ENCODE data around the gene ACP1. TPM values are rescaled to one million over a fixed set of nuclear protein-coding genes. Genes with fewer than 3 reads are reported as not detected.

The ACP1 gene
- total RNA-seq, 1 donor from 2014 or later, result 68.4 TPM

DNA sequence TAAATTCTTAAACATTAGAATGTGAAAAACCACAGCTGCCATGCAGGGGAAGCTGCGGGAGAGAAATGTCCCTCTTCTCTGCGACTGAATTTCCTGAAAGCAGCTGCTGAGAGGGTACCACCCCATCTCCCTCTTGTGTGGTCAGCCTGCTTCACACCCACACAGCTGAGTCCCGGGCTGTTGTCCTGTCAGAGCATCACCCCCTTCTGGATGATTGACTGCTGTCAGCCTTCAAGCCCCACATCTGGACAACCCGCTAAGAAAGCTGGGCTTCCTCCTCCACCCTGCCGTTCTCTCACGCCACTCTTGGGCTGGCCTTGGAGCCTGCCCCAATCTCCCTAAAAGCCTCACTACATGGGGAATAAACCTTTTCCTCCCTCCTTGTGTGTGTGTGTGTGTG is 26.9 kb upstream of the ACP1 start:
- peaks cover 14% of the 10 kb centered on the region for H3K36me3 ChIP-seq
- intact Hi-C loops (cut with DNase I), result no loop called here
- H3K27ac ChIP-seq, result no peak overlapping the region
- TF ChIP-seq, protein P1, sequence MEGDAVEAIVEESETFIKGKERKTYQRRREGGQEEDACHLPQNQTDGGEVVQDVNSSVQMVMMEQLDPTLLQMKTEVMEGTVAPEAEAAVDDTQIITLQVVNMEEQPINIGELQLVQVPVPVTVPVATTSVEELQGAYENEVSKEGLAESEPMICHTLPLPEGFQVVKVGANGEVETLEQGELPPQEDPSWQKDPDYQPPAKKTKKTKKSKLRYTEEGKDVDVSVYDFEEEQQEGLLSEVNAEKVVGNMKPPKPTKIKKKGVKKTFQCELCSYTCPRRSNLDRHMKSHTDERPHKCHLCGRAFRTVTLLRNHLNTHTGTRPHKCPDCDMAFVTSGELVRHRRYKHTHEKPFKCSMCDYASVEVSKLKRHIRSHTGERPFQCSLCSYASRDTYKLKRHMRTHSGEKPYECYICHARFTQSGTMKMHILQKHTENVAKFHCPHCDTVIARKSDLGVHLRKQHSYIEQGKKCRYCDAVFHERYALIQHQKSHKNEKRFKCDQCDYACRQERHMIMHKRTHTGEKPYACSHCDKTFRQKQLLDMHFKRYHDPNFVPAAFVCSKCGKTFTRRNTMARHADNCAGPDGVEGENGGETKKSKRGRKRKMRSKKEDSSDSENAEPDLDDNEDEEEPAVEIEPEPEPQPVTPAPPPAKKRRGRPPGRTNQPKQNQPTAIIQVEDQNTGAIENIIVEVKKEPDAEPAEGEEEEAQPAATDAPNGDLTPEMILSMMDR (IDR thresholded peaks at IDR 0.05), result no peak
- H3K27me3 ChIP-seq, result no peaks in the 10 kb centered on the region
- no peak for DNase-seq
- no peak overlapping the region for H3K4me3 ChIP-seq
- ATAC-seq, result peak; percentile 25
- no peaks in the 10 kb centered on the region for H3K9me3 ChIP-seq
- H3K4me1 ChIP-seq, result no peaks in the 10 kb centered on the region

DNA sequence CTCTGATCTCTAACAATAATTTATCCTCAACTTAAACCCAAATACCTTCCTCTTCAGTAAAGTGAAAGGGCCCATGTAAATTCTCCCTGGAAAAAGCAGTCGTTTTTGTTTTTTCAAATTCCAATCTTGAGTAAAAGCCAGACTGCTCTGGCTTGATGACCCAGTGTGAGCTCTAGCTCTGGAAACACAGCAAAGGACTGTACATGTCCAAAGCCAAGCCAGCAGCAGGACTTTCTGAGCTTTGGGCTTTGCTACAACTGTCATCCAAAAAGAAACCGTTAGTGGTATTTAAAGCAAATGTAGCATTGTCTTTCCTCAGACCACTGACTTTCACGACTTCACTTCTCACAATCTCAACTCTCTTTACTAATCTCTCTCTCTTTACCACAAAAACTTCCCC is 26.3 kb upstream of the ACP1 start:
- Histone ChIP-seq H3K27ac (no peak overlapping the region), H3K4me1 (no peaks in the 10 kb centered on the region), H3K27me3 (no peaks in the 10 kb centered on the region), H3K36me3 (peaks cover 11% of the 10 kb centered on the region), H3K4me3 (no peak overlapping the region), H3K9me3 (no peaks in the 10 kb centered on the region)
- TF ChIP-seq, protein P1 (IDR thresholded peaks at IDR 0.05), result no peak
- ATAC-seq (no peak), DNase-seq (no peak)
- intact Hi-C loops (cut with DNase I), result no loop called here

DNA sequence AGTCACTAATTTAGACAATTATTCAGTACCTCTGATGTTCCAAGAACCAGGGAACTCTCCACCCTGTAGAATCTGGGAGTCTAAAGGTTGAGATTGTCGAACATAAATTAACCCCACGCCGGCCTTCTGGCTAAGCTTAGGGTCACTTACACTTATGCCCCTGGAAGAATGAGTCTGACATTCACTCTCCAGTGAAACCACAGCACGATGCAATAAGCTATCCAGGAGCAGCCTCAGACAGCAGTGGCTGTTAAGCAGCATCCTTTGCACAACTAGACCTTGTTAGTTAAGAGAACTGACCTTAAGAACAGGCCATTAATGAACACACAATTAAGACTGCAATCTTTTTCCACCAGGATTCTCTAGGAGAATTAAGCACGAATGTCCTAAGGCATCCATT is 25.9 kb upstream of the ACP1 start:
- no peak overlapping the region for H3K27ac ChIP-seq
- no peaks in the 10 kb centered on the region for H3K27me3 ChIP-seq
- TF ChIP-seq, protein P1 (IDR thresholded peaks at IDR 0.05), result no peak
- H3K4me3 ChIP-seq, result no peak overlapping the region
- no peak for ATAC-seq
- H3K36me3 ChIP-seq, result peaks cover 10% of the 10 kb centered on the region
- no peaks in the 10 kb centered on the region for H3K4me1 ChIP-seq
- no peaks in the 10 kb centered on the region for H3K9me3 ChIP-seq
- intact Hi-C loops (cut with DNase I), result no loop called here
- DNase-seq, result no peak

DNA sequence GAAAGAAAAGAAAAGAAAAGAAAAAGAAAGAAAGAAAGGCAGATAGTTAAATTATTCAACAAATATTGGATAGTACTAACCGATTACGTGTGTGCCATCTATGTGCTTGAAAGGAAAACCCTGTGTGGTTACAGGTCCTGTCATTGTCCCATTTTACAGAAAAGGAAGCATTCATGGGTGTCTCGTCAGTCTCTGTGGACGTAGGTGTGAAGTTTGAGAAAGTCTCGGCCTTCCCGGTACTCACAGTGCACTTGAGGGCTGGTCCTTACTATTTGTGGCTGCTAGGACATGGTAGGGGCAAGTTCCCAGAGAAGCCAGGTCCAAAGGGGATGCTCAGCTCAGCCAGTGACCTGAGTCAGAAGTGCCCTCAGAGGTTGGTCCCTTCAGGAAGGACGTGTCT is 20.2 kb upstream of the ACP1 start:
- no peaks in the 10 kb centered on the region for H3K9me3 ChIP-seq
- TF ChIP-seq, protein P1 (IDR thresholded peaks at IDR 0.05), result no peak
- H3K36me3 ChIP-seq, result peaks cover 37% of the 10 kb centered on the region
- no peak overlapping the region for H3K27ac ChIP-seq
- no peak for ATAC-seq
- H3K4me3 ChIP-seq, result no peak overlapping the region
- intact Hi-C loops (cut with DNase I), result no loop called here
- DNase-seq, result no peak
- no peaks in the 10 kb centered on the region for H3K27me3 ChIP-seq
- no peaks in the 10 kb centered on the region for H3K4me1 ChIP-seq

DNA sequence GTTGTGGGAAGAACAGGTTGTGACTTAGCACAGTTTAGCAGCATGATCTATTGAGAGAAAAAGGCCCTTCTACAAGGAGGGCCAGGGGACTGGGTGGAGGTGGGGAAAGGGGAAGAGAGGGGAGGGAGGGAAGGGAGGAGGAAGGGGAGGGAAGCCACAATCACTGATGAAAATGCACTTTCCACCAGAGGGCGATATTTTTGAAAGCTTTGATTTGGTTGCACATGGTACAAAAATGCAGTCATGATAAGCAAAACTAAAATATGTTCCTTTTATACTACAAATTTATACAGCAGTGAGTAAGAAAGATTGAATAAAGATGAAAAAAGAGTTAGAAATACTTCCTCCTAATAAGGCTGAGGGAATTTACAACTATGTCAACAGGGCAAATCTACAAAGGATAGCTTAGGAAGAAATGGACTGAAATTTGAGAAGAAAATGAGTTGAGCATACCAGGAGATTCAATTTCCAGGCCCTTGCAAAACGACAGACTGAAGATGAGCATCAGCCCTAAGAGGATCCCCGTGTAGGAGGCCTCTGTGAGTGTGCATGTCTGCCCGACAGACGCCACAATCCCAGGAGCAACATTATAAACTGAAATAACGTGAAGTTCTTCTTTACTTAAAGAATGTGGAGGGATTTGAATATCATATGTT is 18.1 kb upstream of the ACP1 start:
- no peaks in the 10 kb centered on the region for H3K4me1 ChIP-seq
- H3K27ac ChIP-seq, result no peak overlapping the region
- TF ChIP-seq, protein P1 (IDR thresholded peaks at IDR 0.05), result peak; percentile 68
- intact Hi-C loops (cut with DNase I), result no loop called here
- peaks cover 41% of the 10 kb centered on the region for H3K36me3 ChIP-seq
- ATAC-seq, result peak; percentile 80
- no peak for DNase-seq
- H3K4me3 ChIP-seq, result no peak overlapping the region
- H3K27me3 ChIP-seq, result no peaks in the 10 kb centered on the region
- no peaks in the 10 kb centered on the region for H3K9me3 ChIP-seq

DNA sequence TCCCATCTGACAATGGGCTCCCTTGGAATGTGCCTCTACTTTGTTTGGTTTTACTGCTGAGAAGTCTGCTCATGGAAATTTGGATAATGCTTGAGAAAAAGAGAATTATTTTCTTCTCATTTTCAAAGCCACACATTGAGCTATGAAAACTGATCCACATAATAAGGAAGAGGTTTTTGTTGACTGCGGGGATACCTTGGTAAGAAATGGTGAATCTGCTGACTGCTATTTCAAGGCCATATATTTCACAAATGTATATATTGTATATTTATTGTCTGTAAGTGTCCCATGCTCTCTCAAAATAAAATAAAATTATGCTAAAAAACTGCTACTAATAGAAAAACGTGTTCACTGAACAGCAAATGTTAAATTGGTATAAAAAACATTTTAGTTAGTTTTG is 16.0 kb upstream of the ACP1 start:
- no peak for ATAC-seq
- TF ChIP-seq, protein P1 (IDR thresholded peaks at IDR 0.05), result no peak
- no peaks in the 10 kb centered on the region for H3K9me3 ChIP-seq
- H3K36me3 ChIP-seq, result peaks cover 37% of the 10 kb centered on the region
- H3K27ac ChIP-seq, result no peak overlapping the region
- intact Hi-C loops (cut with DNase I), result no loop called here
- H3K4me3 ChIP-seq, result no peak overlapping the region
- H3K27me3 ChIP-seq, result no peaks in the 10 kb centered on the region
- H3K4me1 ChIP-seq, result no peaks in the 10 kb centered on the region
- no peak for DNase-seq
